ENCODE measurements around the gene HK2.

GRCh38 chr2:74910245-74910644 lies 76.3 kb downstream of the HK2 start:
- TF ChIP-seq CTCF (conservative IDR thresholded peaks at IDR 0.05; ENCODE audit: low read depth, low read length) (no peak), EZH2 (IDR thresholded peaks at IDR 0.05; ENCODE audit: low read length, unreplicated experiment) (no peak)
